ENCODE results near the gene DCHS2. TPM values are rescaled to one million over a fixed set of nuclear protein-coding genes. Genes with fewer than 3 reads are reported as not detected.

Gene DCHS2
- total RNA-seq, 1 donor from 2014 or later = not detected

GRCh38 chr4:154313004-154313585 is 178.5 kb downstream of the DCHS2 start:
- Mint-ChIP-seq H3K4me3 (no peak overlapping the region), H3K36me3 (ENCODE audit: low read depth) (no peaks in the 10 kb centered on the region), H3K9me3 (no peaks in the 10 kb centered on the region), H3K27me3 (ENCODE audit: insufficient read depth) (no peaks in the 10 kb centered on the region), H3K27ac (no peak overlapping the region), H3K4me1 (ENCODE audit: low read depth) (no peaks in the 10 kb centered on the region)
- intact Hi-C loops (cut with micrococcal nuclease) = no loop called here
- no peak for DNase-seq (ENCODE audit: low spot score)

GRCh38 chr4:154312246-154312645 is 179.4 kb downstream of the DCHS2 start:
- intact Hi-C loops (cut with micrococcal nuclease) = no loop called here
- H3K4me1 Mint-ChIP-seq (ENCODE audit: low read depth) = no peaks in the 10 kb centered on the region
- DNase-seq (ENCODE audit: low spot score) = no peak
- H3K4me3 Mint-ChIP-seq = no peak overlapping the region
- H3K36me3 Mint-ChIP-seq (ENCODE audit: low read depth) = no peaks in the 10 kb centered on the region
- H3K9me3 Mint-ChIP-seq = no peaks in the 10 kb centered on the region
- H3K27me3 Mint-ChIP-seq (ENCODE audit: insufficient read depth) = no peaks in the 10 kb centered on the region
- no peak overlapping the region for H3K27ac Mint-ChIP-seq

- no peak overlapping the region for H3K27ac Mint-ChIP-seq
- intact Hi-C loops (cut with micrococcal nuclease) = no loop called here
- H3K4me1 Mint-ChIP-seq (ENCODE audit: low read depth) = no peaks in the 10 kb centered on the region
- no peaks in the 10 kb centered on the region for H3K9me3 Mint-ChIP-seq
- H3K27me3 Mint-ChIP-seq (ENCODE audit: insufficient read depth) = no peaks in the 10 kb centered on the region
- H3K4me3 Mint-ChIP-seq = no peak overlapping the region
- H3K36me3 Mint-ChIP-seq (ENCODE audit: low read depth) = no peaks in the 10 kb centered on the region
- no peak for DNase-seq (ENCODE audit: low spot score)
Measured at GRCh38 chr4:154310578-154310977, 181.0 kb downstream of the DCHS2 start.

GRCh38 chr4:154308207-154308606 is 183.4 kb downstream of the DCHS2 start:
- intact Hi-C loops (cut with micrococcal nuclease) = no loop called here
- Mint-ChIP-seq H3K4me3 (no peak overlapping the region), H3K9me3 (no peaks in the 10 kb centered on the region), H3K27me3 (ENCODE audit: insufficient read depth) (peaks cover 3% of the 10 kb centered on the region), H3K36me3 (ENCODE audit: low read depth) (no peaks in the 10 kb centered on the region), H3K27ac (no peak overlapping the region), H3K4me1 (ENCODE audit: low read depth) (no peaks in the 10 kb centered on the region)
- no peak for DNase-seq (ENCODE audit: low spot score)

GRCh38 chr4:154307451-154307850 is 184.1 kb downstream of the DCHS2 start:
- Mint-ChIP-seq H3K36me3 (ENCODE audit: low read depth) (no peaks in the 10 kb centered on the region), H3K4me1 (ENCODE audit: low read depth) (no peaks in the 10 kb centered on the region), H3K27ac (no peak overlapping the region), H3K9me3 (no peaks in the 10 kb centered on the region), H3K4me3 (no peak overlapping the region), H3K27me3 (ENCODE audit: insufficient read depth) (peaks cover 3% of the 10 kb centered on the region)
- DNase-seq (ENCODE audit: low spot score) = no peak
- intact Hi-C loops (cut with micrococcal nuclease) = no loop called here

- no peaks in the 10 kb centered on the region for H3K9me3 Mint-ChIP-seq
- H3K36me3 Mint-ChIP-seq (ENCODE audit: low read depth) = no peaks in the 10 kb centered on the region
- DNase-seq (ENCODE audit: low spot score) = no peak
- no peak overlapping the region for H3K27ac Mint-ChIP-seq
- no peaks in the 10 kb centered on the region for H3K4me1 Mint-ChIP-seq (ENCODE audit: low read depth)
- no peak overlapping the region for H3K4me3 Mint-ChIP-seq
- intact Hi-C loops (cut with micrococcal nuclease) = no loop called here
- peaks cover 3% of the 10 kb centered on the region for H3K27me3 Mint-ChIP-seq (ENCODE audit: insufficient read depth)
Measured at GRCh38 chr4:154305616-154306015, 186.0 kb downstream of the DCHS2 start.

- H3K4me3 Mint-ChIP-seq = no peak overlapping the region
- no peak overlapping the region for H3K27ac Mint-ChIP-seq
- peaks cover 3% of the 10 kb centered on the region for H3K27me3 Mint-ChIP-seq (ENCODE audit: insufficient read depth)
- intact Hi-C loops (cut with micrococcal nuclease) = no loop called here
- H3K4me1 Mint-ChIP-seq (ENCODE audit: low read depth) = no peaks in the 10 kb centered on the region
- H3K36me3 Mint-ChIP-seq (ENCODE audit: low read depth) = no peaks in the 10 kb centered on the region
- H3K9me3 Mint-ChIP-seq = no peaks in the 10 kb centered on the region
- DNase-seq (ENCODE audit: low spot score) = no peak
Measured at GRCh38 chr4:154304679-154305078, 186.9 kb downstream of the DCHS2 start.

- intact Hi-C loops (cut with micrococcal nuclease) = no loop called here
- no peak for DNase-seq (ENCODE audit: low spot score)
- no peak overlapping the region for H3K27ac Mint-ChIP-seq
- H3K36me3 Mint-ChIP-seq (ENCODE audit: low read depth) = no peaks in the 10 kb centered on the region
- no peaks in the 10 kb centered on the region for H3K9me3 Mint-ChIP-seq
- H3K4me3 Mint-ChIP-seq = no peak overlapping the region
- no peaks in the 10 kb centered on the region for H3K4me1 Mint-ChIP-seq (ENCODE audit: low read depth)
- peaks cover 5% of the 10 kb centered on the region for H3K27me3 Mint-ChIP-seq (ENCODE audit: insufficient read depth)
Measured at GRCh38 chr4:154294652-154295350, 196.8 kb downstream of the DCHS2 start.

- Mint-ChIP-seq H3K4me1 (ENCODE audit: low read depth) (no peaks in the 10 kb centered on the region), H3K36me3 (ENCODE audit: low read depth) (no peaks in the 10 kb centered on the region), H3K4me3 (no peak overlapping the region), H3K27ac (no peak overlapping the region), H3K27me3 (ENCODE audit: insufficient read depth) (peaks cover 10% of the 10 kb centered on the region), H3K9me3 (no peaks in the 10 kb centered on the region)
- intact Hi-C loops (cut with micrococcal nuclease) = no loop called here
- no peak for DNase-seq (ENCODE audit: low spot score)
Measured at GRCh38 chr4:154293427-154293826, 198.2 kb downstream of the DCHS2 start.

GRCh38 chr4:154292589-154292988 is 199.0 kb downstream of the DCHS2 start:
- intact Hi-C loops (cut with micrococcal nuclease) = no loop called here
- H3K4me3 Mint-ChIP-seq = no peak overlapping the region
- H3K27me3 Mint-ChIP-seq (ENCODE audit: insufficient read depth) = peaks cover 12% of the 10 kb centered on the region
- no peak for DNase-seq (ENCODE audit: low spot score)
- no peak overlapping the region for H3K27ac Mint-ChIP-seq
- H3K9me3 Mint-ChIP-seq = no peaks in the 10 kb centered on the region
- H3K36me3 Mint-ChIP-seq (ENCODE audit: low read depth) = no peaks in the 10 kb centered on the region
- no peaks in the 10 kb centered on the region for H3K4me1 Mint-ChIP-seq (ENCODE audit: low read depth)

- no peak for DNase-seq (ENCODE audit: low spot score)
- intact Hi-C loops (cut with micrococcal nuclease) = no loop called here
- H3K27ac Mint-ChIP-seq = no peak overlapping the region
- H3K9me3 Mint-ChIP-seq = no peaks in the 10 kb centered on the region
- H3K36me3 Mint-ChIP-seq (ENCODE audit: low read depth) = no peaks in the 10 kb centered on the region
- no peak overlapping the region for H3K4me3 Mint-ChIP-seq
- peaks cover 5% of the 10 kb centered on the region for H3K27me3 Mint-ChIP-seq (ENCODE audit: insufficient read depth)
- no peaks in the 10 kb centered on the region for H3K4me1 Mint-ChIP-seq (ENCODE audit: low read depth)
Measured at GRCh38 chr4:154277172-154277571, 214.4 kb downstream of the DCHS2 start.

GRCh38 chr4:154276496-154276895 is 215.1 kb downstream of the DCHS2 start:
- Mint-ChIP-seq H3K27me3 (ENCODE audit: insufficient read depth) (peaks cover 5% of the 10 kb centered on the region), H3K36me3 (ENCODE audit: low read depth) (no peaks in the 10 kb centered on the region), H3K4me1 (ENCODE audit: low read depth) (no peaks in the 10 kb centered on the region), H3K27ac (no peak overlapping the region), H3K9me3 (no peaks in the 10 kb centered on the region), H3K4me3 (no peak overlapping the region)
- intact Hi-C loops (cut with micrococcal nuclease) = no loop called here
- DNase-seq (ENCODE audit: low spot score) = no peak

GRCh38 chr4:154254999-154255398 is 236.6 kb downstream of the DCHS2 start:
- Mint-ChIP-seq H3K9me3 (no peaks in the 10 kb centered on the region), H3K27me3 (ENCODE audit: insufficient read depth) (no peaks in the 10 kb centered on the region), H3K4me3 (no peak overlapping the region)

GRCh38 chr4:154234576-154234975 is 257.0 kb downstream of the DCHS2 start:
- no peaks in the 10 kb centered on the region for H3K27me3 Mint-ChIP-seq (ENCODE audit: insufficient read depth)
- intact Hi-C loops (cut with micrococcal nuclease) = no loop called here
- H3K4me1 Mint-ChIP-seq (ENCODE audit: low read depth) = no peaks in the 10 kb centered on the region
- H3K4me3 Mint-ChIP-seq = no peak overlapping the region
- H3K9me3 Mint-ChIP-seq = no peaks in the 10 kb centered on the region
- H3K36me3 Mint-ChIP-seq (ENCODE audit: low read depth) = no peaks in the 10 kb centered on the region
- H3K27ac Mint-ChIP-seq = no peak overlapping the region
- no peak for DNase-seq (ENCODE audit: low spot score)

More at GRCh38 chr4:154254999-154255398, 236.6 kb downstream of the DCHS2 start:
- Mint-ChIP-seq H3K4me1 (ENCODE audit: low read depth) (no peaks in the 10 kb centered on the region), H3K27ac (no peak overlapping the region), H3K36me3 (ENCODE audit: low read depth) (no peaks in the 10 kb centered on the region)
- DNase-seq (ENCODE audit: low spot score) = no peak
- intact Hi-C loops (cut with micrococcal nuclease) = no loop called here
